GM19035 (cell line): Measurements from ENCODE around the gene LHPP.
"Not testable (repeated sequence)": the region's sequence is repeated elsewhere in the genome, so short reads cannot be mapped to it uniquely, and the experiment has no call there.

Source experiments
- ATAC-seq: cut with Tn5 transposase; IDR thresholded peaks from one replicate; pipeline ENCODE4 v1.9.1; 2021; ENCODE audit not compliant: unreplicated experiment

Gene LHPP

GRCh38 chr10:124461642-124462347 is at the start of gene LHPP:
LHPP (plus strand) TSS chr10:124461823; CDS start chr10:124461863, 40 bp downstream.
- ATAC-seq, result peak; percentile 90

GRCh38 chr10:124414076-124414475 is 47.5 kb upstream of the LHPP start:
- ATAC-seq, result no peak

GRCh38 chr10:124415210-124415609 is 46.4 kb upstream of the LHPP start:
- no peak for ATAC-seq

- ATAC-seq, result no peak
Observed at GRCh38 chr10:124416733-124417132, 44.9 kb upstream of the LHPP start.

- peak; percentile 38 for ATAC-seq
Observed at GRCh38 chr10:124417895-124418725, 43.5 kb upstream of the LHPP start.

GRCh38 chr10:124418726-124419501 is 42.7 kb upstream of the LHPP start, which contains the start of gene OAT:
OAT (minus strand) TSS chr10:124418923; CDS start chr10:124412171, 6,752 bp downstream.
- peak; percentile 97 for ATAC-seq

- no peak for ATAC-seq
Observed at GRCh38 chr10:124419635-124420034, 42.0 kb upstream of the LHPP start.

- ATAC-seq, result no peak
Observed at GRCh38 chr10:124420254-124420653, 41.4 kb upstream of the LHPP start.

- ATAC-seq, result no peak
Observed at GRCh38 chr10:124422742-124423141, 38.9 kb upstream of the LHPP start.

GRCh38 chr10:124423813-124424212 is 37.8 kb upstream of the LHPP start:
- ATAC-seq, result no peak

- no peak for ATAC-seq
Observed at GRCh38 chr10:124425227-124425962, 36.2 kb upstream of the LHPP start.

- no peak for ATAC-seq
Observed at GRCh38 chr10:124428207-124428777, 33.3 kb upstream of the LHPP start.

- no peak for ATAC-seq
Observed at GRCh38 chr10:124429576-124429975, 32.0 kb upstream of the LHPP start.

GRCh38 chr10:124430077-124430476 is 31.5 kb upstream of the LHPP start:
- ATAC-seq, result no peak

GRCh38 chr10:124433461-124433860 is 28.2 kb upstream of the LHPP start:
- ATAC-seq, result no peak

- not testable (repeated sequence) for ATAC-seq
Observed at GRCh38 chr10:124435683-124436082, 25.9 kb upstream of the LHPP start.

- ATAC-seq, result peak; percentile 74
Observed at GRCh38 chr10:124436191-124436638, 25.4 kb upstream of the LHPP start.

- not testable (repeated sequence) for ATAC-seq
Observed at GRCh38 chr10:124441694-124442093, 19.9 kb upstream of the LHPP start.

- no peak for ATAC-seq
Observed at GRCh38 chr10:124446830-124447750, 14.5 kb upstream of the LHPP start.
